GM13977 (cell line): Measurements from ENCODE around the gene NF2.

Experiments used
- DNase-seq: peaks from one replicate; pipeline ENCODE4 v3.0.0; 2012; ENCODE audit warnings: low spot score
- CTCF ChIP-seq: IDR thresholded peaks from 2 replicates; pipeline ENCODE4 v1.5.1; 2012; ENCODE audit warnings: mild to moderate bottlenecking, control low read depth; ENCODE audit not compliant: insufficient read depth; ENCODE audit errors: extremely low read depth, missing control alignments
- in situ Hi-C: fragments of 300-500 bp; cut with MboI; formaldehyde crosslinking; loops from one replicate; pipeline ENCODE4 v1.12.0; 2022; ENCODE audit warnings: low sequenced_read_pairs, low pct_unique_long_range_greater_than_20kb, mixed read lengths, inconsistent platforms; ENCODE audit not compliant: unreplicated experiment

Gene NF2

GRCh38 chr22:29663180-29663821 is 59.9 kb downstream of the NF2 start:
- DNase-seq: no peak
- in situ Hi-C loops: no loop called here
- TF ChIP-seq CTCF: no peak

GRCh38 chr22:29665486-29665885 is 62.1 kb downstream of the NF2 start:
- in situ Hi-C loops: no loop called here
- TF ChIP-seq CTCF: no peak
- DNase-seq: no peak

- in situ Hi-C loops: no loop called here
- no peak for TF ChIP-seq CTCF
- no peak for DNase-seq
Observed at GRCh38 chr22:29668673-29669072, 65.2 kb downstream of the NF2 start.

- no peak for TF ChIP-seq CTCF
- no peak for DNase-seq
Observed at GRCh38 chr22:29670626-29671025, 67.2 kb downstream of the NF2 start.

GRCh38 chr22:29673361-29674066 is 70.1 kb downstream of the NF2 start:
- in situ Hi-C loops: no loop called here
- TF ChIP-seq CTCF: no peak
- no peak for DNase-seq

More at GRCh38 chr22:29670626-29671025, 67.2 kb downstream of the NF2 start:
- in situ Hi-C loops: no loop called here

GRCh38 chr22:29674121-29674520 is 70.7 kb downstream of the NF2 start:
- in situ Hi-C loops: no loop called here
- no peak for TF ChIP-seq CTCF

GRCh38 chr22:29679316-29679715 is 75.9 kb downstream of the NF2 start:
- in situ Hi-C loops: no loop called here
- DNase-seq: no peak
- no peak for TF ChIP-seq CTCF

More at GRCh38 chr22:29674121-29674520, 70.7 kb downstream of the NF2 start:
- DNase-seq: no peak
